ENCODE measurements around the gene ALDH2.

- no peak for TF ChIP-seq ZSCAN29 (IDR thresholded peaks at IDR 0.05)
- TF ChIP-seq, protein P1, sequence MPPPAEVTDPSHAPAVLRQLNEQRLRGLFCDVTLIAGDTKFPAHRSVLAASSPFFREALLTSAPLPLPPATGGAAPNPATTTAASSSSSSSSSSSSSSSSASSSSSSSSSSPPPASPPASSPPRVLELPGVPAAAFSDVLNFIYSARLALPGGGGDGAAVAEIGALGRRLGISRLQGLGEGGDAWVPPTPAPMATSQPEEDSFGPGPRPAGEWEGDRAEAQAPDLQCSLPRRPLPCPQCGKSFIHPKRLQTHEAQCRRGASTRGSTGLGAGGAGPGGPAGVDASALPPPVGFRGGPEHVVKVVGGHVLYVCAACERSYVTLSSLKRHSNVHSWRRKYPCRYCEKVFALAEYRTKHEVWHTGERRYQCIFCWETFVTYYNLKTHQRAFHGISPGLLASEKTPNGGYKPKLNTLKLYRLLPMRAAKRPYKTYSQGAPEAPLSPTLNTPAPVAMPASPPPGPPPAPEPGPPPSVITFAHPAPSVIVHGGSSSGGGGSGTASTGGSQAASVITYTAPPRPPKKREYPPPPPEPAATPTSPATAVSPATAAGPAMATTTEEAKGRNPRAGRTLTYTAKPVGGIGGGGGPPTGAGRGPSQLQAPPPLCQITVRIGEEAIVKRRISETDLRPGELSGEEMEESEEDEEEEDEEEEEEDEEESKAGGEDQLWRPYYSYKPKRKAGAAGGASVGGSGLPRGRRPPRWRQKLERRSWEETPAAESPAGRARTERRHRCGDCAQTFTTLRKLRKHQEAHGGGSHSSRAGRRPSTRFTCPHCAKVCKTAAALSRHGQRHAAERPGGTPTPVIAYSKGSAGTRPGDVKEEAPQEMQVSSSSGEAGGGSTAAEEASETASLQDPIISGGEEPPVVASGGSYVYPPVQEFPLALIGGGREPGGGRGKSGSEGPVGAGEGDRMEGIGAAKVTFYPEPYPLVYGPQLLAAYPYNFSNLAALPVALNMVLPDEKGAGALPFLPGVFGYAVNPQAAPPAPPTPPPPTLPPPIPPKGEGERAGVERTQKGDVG (CRISPR knock-in tag; IDR thresholded peaks at IDR 0.05) = no peak
- TF ChIP-seq, protein P2, sequence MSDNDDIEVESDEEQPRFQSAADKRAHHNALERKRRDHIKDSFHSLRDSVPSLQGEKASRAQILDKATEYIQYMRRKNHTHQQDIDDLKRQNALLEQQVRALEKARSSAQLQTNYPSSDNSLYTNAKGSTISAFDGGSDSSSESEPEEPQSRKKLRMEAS (IDR thresholded peaks at IDR 0.05; ENCODE audit: low read depth, low read length) = no peak
- no peak for TF ChIP-seq EP300 (IDR thresholded peaks at IDR 0.05; ENCODE audit: borderline replicate concordance in 1 of 2, control insufficient read depth in 1 of 2, low read depth in 2 of 2, low read length in 2 of 2)
- no peak for TF ChIP-seq GATAD2B (conservative IDR thresholded peaks at IDR 0.05; ENCODE audit: low read depth)
- no peak for TF ChIP-seq POLR2AphosphoS5 (IDR thresholded peaks at IDR 0.05; ENCODE audit: low read length)
- TF ChIP-seq LARP7 (IDR thresholded peaks at IDR 0.05) = no peak
- TF ChIP-seq PKNOX1 (IDR thresholded peaks at IDR 0.05) = no peak
- TF ChIP-seq, protein P3, sequence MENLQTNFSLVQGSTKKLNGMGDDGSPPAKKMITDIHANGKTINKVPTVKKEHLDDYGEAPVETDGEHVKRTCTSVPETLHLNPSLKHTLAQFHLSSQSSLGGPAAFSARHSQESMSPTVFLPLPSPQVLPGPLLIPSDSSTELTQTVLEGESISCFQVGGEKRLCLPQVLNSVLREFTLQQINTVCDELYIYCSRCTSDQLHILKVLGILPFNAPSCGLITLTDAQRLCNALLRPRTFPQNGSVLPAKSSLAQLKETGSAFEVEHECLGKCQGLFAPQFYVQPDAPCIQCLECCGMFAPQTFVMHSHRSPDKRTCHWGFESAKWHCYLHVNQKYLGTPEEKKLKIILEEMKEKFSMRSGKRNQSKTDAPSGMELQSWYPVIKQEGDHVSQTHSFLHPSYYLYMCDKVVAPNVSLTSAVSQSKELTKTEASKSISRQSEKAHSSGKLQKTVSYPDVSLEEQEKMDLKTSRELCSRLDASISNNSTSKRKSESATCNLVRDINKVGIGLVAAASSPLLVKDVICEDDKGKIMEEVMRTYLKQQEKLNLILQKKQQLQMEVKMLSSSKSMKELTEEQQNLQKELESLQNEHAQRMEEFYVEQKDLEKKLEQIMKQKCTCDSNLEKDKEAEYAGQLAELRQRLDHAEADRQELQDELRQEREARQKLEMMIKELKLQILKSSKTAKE (IDR thresholded peaks at IDR 0.05; ENCODE audit: low read depth, poor library complexity, severe bottlenecking) = no peak
- no peak for TF ChIP-seq CEBPB (IDR thresholded peaks at IDR 0.05; ENCODE audit: borderline replicate concordance in 1 of 2, low read depth in 2 of 2, low read length in 2 of 2)
- TF ChIP-seq CTCF (IDR thresholded peaks at IDR 0.05 in 2 of 3, conservative IDR thresholded peaks at IDR 0.05 in 1 of 3; ENCODE audit: control insufficient read depth in 2 of 3, extremely low read depth in 1 of 3, insufficient read depth in 1 of 3, low read depth in 3 of 3, low read length in 3 of 3) = no peak
- no peak for TF ChIP-seq SPI1 (IDR thresholded peaks at IDR 0.05; ENCODE audit: borderline replicate concordance, insufficient read depth, low read depth, low read length)
Measured at GRCh38 chr12:111733340-111733915, 33.3 kb upstream of the ALDH2 start.

Measured in GM12878 (cell line).